HG03060 (cell line): ENCODE data around the gene SEC62.
"Not testable (repeated sequence)": the region's sequence is repeated elsewhere in the genome, so short reads cannot be mapped to it uniquely, and the experiment has no call there.

Source experiments
- ATAC-seq: cut with Tn5 transposase; IDR thresholded peaks from one replicate; pipeline ENCODE4 v1.9.1; 2021; ENCODE audit warnings: low read depth, moderate number of reproducible peaks; ENCODE audit not compliant: unreplicated experiment

Gene SEC62

GRCh38 chr3:170012683-170013400, 46.2 kb downstream of the SEC62 start:
- no peak for ATAC-seq

GRCh38 chr3:170016057-170016456, 49.5 kb downstream of the SEC62 start:
- ATAC-seq: no peak

GRCh38 chr3:170019306-170019705, 52.7 kb downstream of the SEC62 start:
- not testable (repeated sequence) for ATAC-seq

GRCh38 chr3:170021083-170021482, 54.5 kb downstream of the SEC62 start:
- no peak for ATAC-seq

- ATAC-seq: no peak
Observed at GRCh38 chr3:170022336-170022735, 55.7 kb downstream of the SEC62 start.

- ATAC-seq: no peak
Observed at GRCh38 chr3:170023165-170023564, 56.6 kb downstream of the SEC62 start.

- ATAC-seq: no peak
Observed at GRCh38 chr3:170024581-170024980, 58.0 kb downstream of the SEC62 start.

- ATAC-seq: no peak
Observed at GRCh38 chr3:170027233-170028102, 60.9 kb downstream of the SEC62 start.

GRCh38 chr3:170033489-170033888, 66.9 kb downstream of the SEC62 start:
- no peak for ATAC-seq

GRCh38 chr3:170037463-170038433, 71.1 kb downstream of the SEC62 start, which contains the start of gene GPR160:
Gene GPR160, plus strand, starts transcription at chr3:170037995. Its CDS starts 45,978 bp downstream, at chr3:170083973.
- ATAC-seq: peak; percentile 51

GRCh38 chr3:170038434-170039110, 72.0 kb downstream of the SEC62 start:
- ATAC-seq: no peak

- ATAC-seq: no peak
Observed at GRCh38 chr3:170040418-170040817, 73.8 kb downstream of the SEC62 start.

- ATAC-seq: no peak
Observed at GRCh38 chr3:170043506-170043905, 76.9 kb downstream of the SEC62 start.

- no peak for ATAC-seq
Observed at GRCh38 chr3:170044271-170044670, 77.7 kb downstream of the SEC62 start.

GRCh38 chr3:170044795-170045244, 78.2 kb downstream of the SEC62 start:
- ATAC-seq: peak; percentile 72

GRCh38 chr3:170046269-170047132, 79.9 kb downstream of the SEC62 start:
- no peak for ATAC-seq

GRCh38 chr3:170047133-170047404, 80.5 kb downstream of the SEC62 start:
- no peak for ATAC-seq
